ENCODE results near the gene SIAH1. TPM values are rescaled to one million over a fixed set of nuclear protein-coding genes. Genes with fewer than 3 reads are reported as not detected.

SIAH1 gene
- polyA plus RNA-seq, 1 donor (not counting 4 experiments of a cell fraction or from before 2014, with no cell fraction given) = 19.0 TPM

DNA sequence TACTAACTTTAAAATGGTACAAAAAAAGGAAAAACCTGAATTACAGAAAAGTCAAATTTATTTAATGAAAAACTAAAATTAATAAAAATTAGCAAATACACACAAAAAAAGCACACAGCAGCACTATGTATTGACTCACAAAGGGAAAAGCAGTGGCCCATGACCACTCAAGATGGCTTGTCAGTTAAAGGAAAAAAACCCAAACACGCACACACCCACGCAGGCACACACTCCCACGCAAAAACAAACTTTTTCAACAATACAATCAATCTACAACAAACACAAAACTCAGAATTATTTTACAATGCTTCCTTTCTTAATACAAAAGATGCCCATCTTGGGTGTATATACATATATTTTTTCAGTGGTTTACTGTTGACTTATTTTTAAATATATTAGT lies 24.2 kb downstream of the SIAH1 start:
- Histone ChIP-seq H3K27ac (ENCODE audit: control insufficient read depth, insufficient read depth, low read length) (no peak overlapping the region), H3K9ac (ENCODE audit: control insufficient read depth, extremely low read depth, insufficient read depth, low read length) (no peak overlapping the region), H3K36me3 (ENCODE audit: control insufficient read depth in 2 of 2, extremely low read depth in 1 of 2, insufficient read depth in 2 of 2, low read length in 2 of 2) (peaks cover 6 to 7% of the 10 kb centered on the region in 2 experiments), H3K9me3 (ENCODE audit: control insufficient read depth, low read depth, low read length) (no peaks in the 10 kb centered on the region), H3K4me1 (ENCODE audit: control insufficient read depth, extremely low read depth, insufficient read depth, low read length) (peaks cover 10% of the 10 kb centered on the region), H2AFZ (ENCODE audit: control insufficient read depth, low read length) (no peak overlapping the region), H3K79me2 (ENCODE audit: control insufficient read depth, insufficient read depth, low read length) (peaks cover 73% of the 10 kb centered on the region), H4K20me1 (ENCODE audit: control insufficient read depth, extremely low read depth, insufficient read depth, low read length) (peaks cover 7% of the 10 kb centered on the region), H3K27me3 (ENCODE audit: control insufficient read depth, extremely low read depth, insufficient read depth, low read length) (no peaks in the 10 kb centered on the region), H3K4me2 (ENCODE audit: control insufficient read depth, extremely low read depth, insufficient read depth, low read depth, low read length) (no peak overlapping the region), H3K9me1 (ENCODE audit: control insufficient read depth, extremely low read depth, insufficient read depth, low read length) (no peaks in the 10 kb centered on the region), H3K4me3 (ENCODE audit: control insufficient read depth in 2 of 3, extremely low read depth in 1 of 3, insufficient read depth in 2 of 3, low read depth in 1 of 3, low read length in 3 of 3) (no peak overlapping the region)
- no peak for DNase-seq (ENCODE audit: low read depth, low spot score)
- FAIRE-seq = no peak
- TF ChIP-seq EZH2 (IDR thresholded peaks at IDR 0.05; ENCODE audit: low read length) = no peak
- TF ChIP-seq, protein P1, sequence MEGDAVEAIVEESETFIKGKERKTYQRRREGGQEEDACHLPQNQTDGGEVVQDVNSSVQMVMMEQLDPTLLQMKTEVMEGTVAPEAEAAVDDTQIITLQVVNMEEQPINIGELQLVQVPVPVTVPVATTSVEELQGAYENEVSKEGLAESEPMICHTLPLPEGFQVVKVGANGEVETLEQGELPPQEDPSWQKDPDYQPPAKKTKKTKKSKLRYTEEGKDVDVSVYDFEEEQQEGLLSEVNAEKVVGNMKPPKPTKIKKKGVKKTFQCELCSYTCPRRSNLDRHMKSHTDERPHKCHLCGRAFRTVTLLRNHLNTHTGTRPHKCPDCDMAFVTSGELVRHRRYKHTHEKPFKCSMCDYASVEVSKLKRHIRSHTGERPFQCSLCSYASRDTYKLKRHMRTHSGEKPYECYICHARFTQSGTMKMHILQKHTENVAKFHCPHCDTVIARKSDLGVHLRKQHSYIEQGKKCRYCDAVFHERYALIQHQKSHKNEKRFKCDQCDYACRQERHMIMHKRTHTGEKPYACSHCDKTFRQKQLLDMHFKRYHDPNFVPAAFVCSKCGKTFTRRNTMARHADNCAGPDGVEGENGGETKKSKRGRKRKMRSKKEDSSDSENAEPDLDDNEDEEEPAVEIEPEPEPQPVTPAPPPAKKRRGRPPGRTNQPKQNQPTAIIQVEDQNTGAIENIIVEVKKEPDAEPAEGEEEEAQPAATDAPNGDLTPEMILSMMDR (optimal IDR thresholded peaks at IDR 0.05 in 1 of 3, IDR thresholded peaks at IDR 0.05 in 1 of 3, conservative IDR thresholded peaks at IDR 0.05 in 1 of 3; ENCODE audit: extremely low read depth in 1 of 3, insufficient read depth in 2 of 3, low read length in 3 of 3) = no peak
- dilution Hi-C loops (cut with MboI; ENCODE audit: extremely low pct_ligation_motif_present, low sequenced_read_pairs) = loop anchor here (25.0 kb wide), 1 partner anchor 151 kb away; no protein-coding TSS in a partner anchor

GRCh38 chr16:48359983-48360382 lies 25.2 kb downstream of the SIAH1 start:
- Histone ChIP-seq H3K9me1 (ENCODE audit: control insufficient read depth, extremely low read depth, insufficient read depth, low read length) (no peaks in the 10 kb centered on the region), H3K4me1 (ENCODE audit: control insufficient read depth, extremely low read depth, insufficient read depth, low read length) (peaks cover 4% of the 10 kb centered on the region), H3K9me3 (ENCODE audit: control insufficient read depth, low read depth, low read length) (no peaks in the 10 kb centered on the region), H3K27ac (ENCODE audit: control insufficient read depth, insufficient read depth, low read length) (no peak overlapping the region), H3K79me2 (ENCODE audit: control insufficient read depth, insufficient read depth, low read length) (peaks cover 65% of the 10 kb centered on the region), H4K20me1 (ENCODE audit: control insufficient read depth, extremely low read depth, insufficient read depth, low read length) (peaks cover 6% of the 10 kb centered on the region), H3K4me3 (ENCODE audit: control insufficient read depth in 2 of 3, extremely low read depth in 1 of 3, insufficient read depth in 2 of 3, low read depth in 1 of 3, low read length in 3 of 3) (no peak overlapping the region), H2AFZ (ENCODE audit: control insufficient read depth, low read length) (no peak overlapping the region), H3K27me3 (ENCODE audit: control insufficient read depth, extremely low read depth, insufficient read depth, low read length) (no peaks in the 10 kb centered on the region), H3K36me3 (ENCODE audit: control insufficient read depth in 2 of 2, extremely low read depth in 1 of 2, insufficient read depth in 2 of 2, low read length in 2 of 2) (peaks cover 6 to 9% of the 10 kb centered on the region in 2 experiments), H3K9ac (ENCODE audit: control insufficient read depth, extremely low read depth, insufficient read depth, low read length) (no peak overlapping the region), H3K4me2 (ENCODE audit: control insufficient read depth, extremely low read depth, insufficient read depth, low read depth, low read length) (no peak overlapping the region)
- no peak for FAIRE-seq
- no peak for DNase-seq (ENCODE audit: low read depth, low spot score)
- dilution Hi-C loops (cut with MboI; ENCODE audit: extremely low pct_ligation_motif_present, low sequenced_read_pairs) = loop anchor here (25.0 kb wide), 1 partner anchor 152 kb away; no protein-coding TSS in a partner anchor
- TF ChIP-seq, protein P1 (optimal IDR thresholded peaks at IDR 0.05 in 1 of 3, IDR thresholded peaks at IDR 0.05 in 1 of 3, conservative IDR thresholded peaks at IDR 0.05 in 1 of 3; ENCODE audit: extremely low read depth in 1 of 3, insufficient read depth in 2 of 3, low read length in 3 of 3) = no peak
- no peak for TF ChIP-seq EZH2 (IDR thresholded peaks at IDR 0.05; ENCODE audit: low read length)
